Anterior cingulate cortex (tissue), 58 donors: ENCODE data around the gene SOAT1.
A peak's percentile ranks its signal among the peaks of the same experiment; 100 is the strongest.

Source experiments
- DNase-seq, 58 donors: peaks; one replicate each; lab custom pipeline; 2025; lab: John Stamatoyannopoulos, UW

Gene SOAT1

GRCh38 chr1:179303200-179303785, 9.7 kb downstream of the SOAT1 start:
- DNase-seq = no peak

DNA sequence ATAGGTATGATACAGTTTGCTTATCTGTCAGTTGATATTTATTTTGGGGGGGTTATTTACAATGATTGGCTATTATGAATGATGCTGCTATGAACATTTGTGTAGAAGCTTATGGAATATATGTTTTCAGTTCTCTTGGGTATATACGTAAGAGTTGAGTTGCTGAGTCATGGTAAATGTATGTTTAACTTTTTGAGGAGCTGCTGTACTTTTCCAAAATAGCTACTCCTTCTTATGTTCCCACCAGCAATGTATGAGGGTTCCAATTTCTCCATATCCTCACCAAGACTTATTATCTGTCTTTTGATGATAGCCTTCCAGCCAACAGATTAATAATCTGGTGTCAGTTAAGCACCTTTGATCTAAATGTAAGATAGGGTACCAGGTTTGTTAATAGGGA, 11.9 kb downstream of the SOAT1 start:
- DNase-seq = no peak

GRCh38 chr1:179310291-179310690, 16.7 kb downstream of the SOAT1 start:
- DNase-seq = no peak

GRCh38 chr1:179310721-179311120, 17.1 kb downstream of the SOAT1 start:
- DNase-seq = no peak

GRCh38 chr1:179311149-179311700, 17.6 kb downstream of the SOAT1 start:
- no peak for DNase-seq

DNA sequence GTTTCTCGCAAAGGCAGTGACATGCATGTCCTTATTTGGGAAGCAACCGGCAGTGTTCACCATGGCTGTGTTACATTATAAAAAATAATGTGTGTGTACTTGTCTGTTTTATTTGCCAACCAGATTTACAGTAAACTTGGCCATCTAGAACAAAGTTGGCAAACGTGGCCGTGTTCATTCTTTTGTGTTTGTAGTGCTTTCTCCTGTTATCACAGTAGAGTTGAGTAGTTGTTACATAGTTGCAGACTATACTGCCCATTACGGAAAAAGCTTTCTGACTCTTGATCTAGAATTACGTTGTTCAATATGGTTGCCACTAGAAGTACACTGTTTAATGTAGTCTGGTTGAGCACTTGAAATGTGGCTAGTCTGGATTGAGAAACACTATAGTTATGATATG, 19.4 kb downstream of the SOAT1 start:
- DNase-seq = no peak

DNA sequence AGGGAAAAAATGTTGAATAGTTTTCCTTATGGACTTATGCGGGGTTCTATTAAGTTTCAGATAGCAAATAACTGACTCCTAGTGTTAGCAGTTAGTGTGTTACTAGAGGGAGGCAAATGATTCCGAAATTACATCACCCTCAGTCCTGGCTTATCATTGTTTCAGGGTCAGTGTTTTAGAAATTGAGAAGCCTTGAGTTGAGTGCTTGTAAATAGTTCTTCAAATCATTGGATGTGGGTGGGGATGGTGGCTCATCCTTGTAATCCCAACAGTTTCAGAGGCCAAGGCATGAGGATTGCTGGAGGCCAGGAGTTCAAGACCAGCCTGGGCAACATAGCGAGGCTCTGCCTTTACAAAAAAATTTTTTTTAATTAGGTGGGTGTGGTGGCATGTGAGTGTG, 21.3 kb downstream of the SOAT1 start:
- no peak for DNase-seq

DNA sequence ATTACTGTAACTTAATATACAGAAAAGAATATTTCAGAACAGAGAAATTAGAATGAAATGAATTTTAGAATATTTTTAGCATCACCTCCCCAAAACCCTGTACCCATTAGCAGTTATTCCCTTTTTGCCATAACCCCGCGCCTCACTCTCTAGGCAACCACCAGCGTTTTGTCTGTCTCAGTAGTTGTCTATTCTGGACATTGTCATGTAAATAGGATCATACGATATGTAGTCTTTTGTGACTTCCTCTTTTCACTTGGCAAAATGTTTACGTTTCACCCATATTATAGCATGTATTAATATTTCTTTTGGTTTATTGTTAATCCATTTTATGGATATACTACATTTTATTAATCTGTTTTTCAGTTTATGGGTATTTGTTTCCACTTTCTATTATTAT, 24.9 kb downstream of the SOAT1 start:
- no peak for DNase-seq

- no peak for DNase-seq
These were observed 28.1 kb downstream of the SOAT1 start for GRCh38 chr1:179321533-179322216.

DNA sequence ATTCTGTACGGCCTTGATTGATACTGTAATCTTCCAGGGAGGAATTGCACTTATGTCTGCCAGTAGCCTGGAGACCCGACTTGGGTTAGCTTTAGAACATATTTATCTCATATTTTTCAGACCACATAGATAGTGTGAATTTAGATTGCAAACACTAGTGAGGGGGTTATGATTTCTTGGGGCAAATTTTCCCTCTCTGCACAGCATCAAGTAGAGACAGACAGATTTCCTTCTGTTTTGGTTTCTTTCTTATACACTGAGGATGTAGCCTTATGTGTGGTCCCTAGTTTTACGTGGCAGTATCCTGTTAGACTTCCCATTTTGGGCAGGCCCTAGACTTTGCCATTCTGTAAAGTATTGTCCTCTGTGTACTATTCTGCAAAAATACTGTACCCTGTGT, 29.0 kb downstream of the SOAT1 start:
- DNase-seq = no peak

DNA sequence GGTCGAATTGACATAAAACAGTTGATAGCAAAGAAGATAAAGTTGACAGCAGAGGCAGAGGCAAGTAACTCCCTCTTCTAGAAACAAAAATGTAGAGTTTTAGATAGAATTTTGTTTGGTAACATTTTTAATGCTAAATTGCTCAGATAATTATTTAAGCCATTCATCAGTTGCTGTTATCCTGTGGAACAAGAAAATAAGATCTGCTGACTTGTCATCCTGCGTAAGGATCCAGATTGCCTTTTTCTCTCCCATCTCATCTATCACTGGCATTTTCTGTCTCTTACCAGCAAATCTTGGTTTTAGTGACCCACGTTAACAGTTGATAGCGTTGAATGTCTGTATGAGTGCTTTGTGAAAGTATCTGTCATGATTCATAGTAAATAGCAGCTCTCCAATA, 29.8 kb downstream of the SOAT1 start:
- no peak for DNase-seq

- no peak for DNase-seq
These were observed 32.2 kb downstream of the SOAT1 start for GRCh38 chr1:179325836-179326235.

DNA sequence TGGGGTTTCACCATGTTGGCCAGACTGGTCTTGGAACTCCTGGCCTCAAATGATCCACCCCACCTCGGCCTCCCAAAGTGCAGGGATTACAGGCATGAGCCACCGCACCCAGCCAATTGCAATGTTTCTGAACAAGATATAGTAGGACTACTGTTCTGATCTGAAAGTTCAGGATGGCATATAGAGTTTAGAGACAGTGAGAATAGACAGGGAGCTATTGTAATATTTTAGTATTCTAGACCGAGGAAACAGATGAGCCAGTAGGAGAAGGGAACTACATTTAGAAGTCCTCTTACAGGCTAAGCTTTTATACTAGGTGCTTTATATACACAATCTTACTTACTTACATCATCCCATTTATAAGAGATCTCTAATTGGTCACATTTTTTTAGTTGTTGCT, 33.1 kb downstream of the SOAT1 start:
- DNase-seq = no peak

DNA sequence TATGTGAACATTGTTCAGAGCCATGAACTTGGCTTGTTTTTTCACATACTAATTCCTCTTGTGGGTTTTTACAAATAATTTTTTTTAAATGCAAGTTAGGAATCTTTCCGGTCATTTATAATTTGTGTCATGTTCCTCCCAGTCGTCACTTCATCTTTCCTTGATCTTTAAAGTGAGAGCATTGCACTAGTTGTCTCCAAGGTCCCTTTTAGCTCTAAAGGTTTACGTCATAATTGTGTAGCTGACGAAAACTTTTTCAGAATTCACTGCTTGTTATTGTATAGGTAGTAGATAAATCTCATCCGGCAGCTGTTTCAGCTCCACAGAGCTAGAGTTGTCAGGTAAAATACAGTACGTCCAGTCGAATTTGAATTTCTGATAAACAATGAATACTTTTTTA, 33.6 kb downstream of the SOAT1 start:
- DNase-seq = no peak

GRCh38 chr1:179327679-179328078, 34.1 kb downstream of the SOAT1 start:
- no peak for DNase-seq

GRCh38 chr1:179329862-179330261, 36.3 kb downstream of the SOAT1 start:
- no peak for DNase-seq

DNA sequence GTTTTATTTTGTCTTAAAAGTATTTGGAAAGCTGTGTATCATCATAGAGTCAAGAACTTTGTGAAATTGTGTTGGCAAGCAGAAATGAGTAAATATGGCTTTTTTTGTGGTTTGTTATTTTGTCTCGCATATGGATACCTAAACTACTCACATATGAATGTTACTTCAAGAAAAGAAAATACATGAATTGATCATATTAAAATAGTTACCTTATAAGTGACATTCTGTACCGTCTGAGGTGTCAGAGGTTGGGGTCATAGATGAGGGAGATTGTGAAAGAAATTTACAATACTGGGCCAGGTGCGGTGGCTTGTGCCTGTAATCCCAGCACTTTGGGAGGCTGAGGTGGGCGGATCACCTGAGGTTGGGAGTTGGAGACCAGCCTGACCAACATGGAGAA, 40.8 kb downstream of the SOAT1 start:
- DNase-seq = no peak

GRCh38 chr1:179337288-179337687, 43.7 kb downstream of the SOAT1 start:
- no peak for DNase-seq

GRCh38 chr1:179337942-179338560, 44.5 kb downstream of the SOAT1 start:
- DNase-seq = no peak

- DNase-seq = peak in 1 of 58 donors; percentile 2
These were observed 47.3 kb downstream of the SOAT1 start for GRCh38 chr1:179340918-179341317.

GRCh38 chr1:179341943-179342547, 48.4 kb downstream of the SOAT1 start:
- DNase-seq = no peak
